GM12874 (cell line): Measurements from ENCODE around the gene PPP1R9B.

Experiments
- CTCF ChIP-seq: IDR thresholded peaks from 2 replicates; pipeline ENCODE4 v1.5.1; 2011; ENCODE audit warnings: low read depth, mild to moderate bottlenecking, control low read depth, low read length, moderate library complexity; ENCODE audit not compliant: insufficient read depth

Gene PPP1R9B

DNA sequence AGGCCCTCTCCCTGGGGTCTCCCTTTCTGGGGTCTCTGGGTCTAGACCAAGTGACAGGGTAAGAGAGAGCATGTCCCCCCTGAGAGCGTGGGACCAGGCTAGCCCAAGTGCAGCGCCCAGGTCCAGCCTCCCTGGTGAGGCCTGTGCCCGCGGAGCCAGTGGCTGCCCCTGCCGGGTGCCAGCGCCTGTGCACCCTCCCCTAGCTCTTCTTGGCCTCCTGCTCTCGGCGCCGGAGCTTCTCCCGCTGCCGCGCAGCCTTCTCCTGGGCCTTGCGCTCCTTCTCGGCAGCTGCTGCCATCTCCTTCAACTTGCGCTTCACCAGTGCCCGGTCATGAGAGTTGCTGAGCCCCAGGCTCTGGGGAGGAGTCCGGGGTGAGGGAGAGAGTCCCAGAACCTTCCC, 37.8 kb downstream of the PPP1R9B start:
- no peak for TF ChIP-seq CTCF

GRCh38 chr17:50111673-50112655, 38.5 kb downstream of the PPP1R9B start:
- no peak for TF ChIP-seq CTCF

- TF ChIP-seq CTCF, result no peak
Observed at GRCh38 chr17:50110591-50111349, 39.7 kb downstream of the PPP1R9B start.

- TF ChIP-seq CTCF, result no peak
Observed at GRCh38 chr17:50109785-50110184, 40.7 kb downstream of the PPP1R9B start.

DNA sequence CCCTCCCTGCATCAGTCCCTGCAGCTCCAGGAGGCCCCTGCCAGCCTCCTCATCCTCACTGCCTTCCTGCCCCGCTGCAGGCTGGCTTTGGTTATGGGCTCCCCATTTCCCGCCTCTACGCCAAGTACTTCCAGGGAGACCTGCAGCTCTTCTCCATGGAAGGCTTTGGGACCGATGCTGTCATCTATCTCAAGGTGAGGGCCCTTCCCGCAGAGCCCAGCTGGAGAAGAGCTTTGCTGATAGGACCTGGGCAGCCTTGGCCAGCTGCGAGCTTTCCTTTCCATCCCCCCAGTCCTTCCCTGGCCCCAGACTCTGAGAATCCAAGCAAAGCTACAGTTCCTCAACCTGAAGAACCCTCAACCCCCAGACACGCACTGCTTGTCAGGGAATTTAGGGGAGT, 41.3 kb downstream of the PPP1R9B start:
- TF ChIP-seq CTCF, result no peak

GRCh38 chr17:50108556-50108955, 41.9 kb downstream of the PPP1R9B start:
- TF ChIP-seq CTCF, result no peak

- TF ChIP-seq CTCF, result no peak
Observed at GRCh38 chr17:50107790-50108414, 42.6 kb downstream of the PPP1R9B start.
